ENCODE results near the gene SLFN12L. TPM values are rescaled to one million over a fixed set of nuclear protein-coding genes. Genes with fewer than 3 reads are reported as not detected.
A peak's percentile ranks its signal among the peaks of the same experiment; 100 is the strongest.
"Not testable (repeated sequence)": the region's sequence is repeated elsewhere in the genome, so short reads cannot be mapped to it uniquely, and the experiment has no call there.

The SLFN12L gene
- polyA plus RNA-seq, 1 donor from 2014 or later: 1.9 TPM

GRCh38 chr17:35555691-35556090 is 18.2 kb upstream of the SLFN12L start:
- no peaks in the 10 kb centered on the region for H3K36me3 Mint-ChIP-seq
- H3K27me3 Mint-ChIP-seq: peaks cover 23% of the 10 kb centered on the region
- peaks cover 0 to 2% (median 0%) of the 10 kb centered on the region in 3 donors for H3K4me1 Mint-ChIP-seq
- H3K4me3 Mint-ChIP-seq: no peak overlapping the region
- H3K27ac Mint-ChIP-seq: no peak overlapping the region
- H3K9me3 Mint-ChIP-seq: no peaks in the 10 kb centered on the region

- no peaks in the 10 kb centered on the region for H3K9me3 Mint-ChIP-seq
- no peaks in the 10 kb centered on the region for H3K36me3 Mint-ChIP-seq
- peaks cover 0 to 2% (median 0%) of the 10 kb centered on the region in 3 donors for H3K4me1 Mint-ChIP-seq
- H3K27me3 Mint-ChIP-seq: peaks cover 19% of the 10 kb centered on the region
- no peak overlapping the region for H3K4me3 Mint-ChIP-seq
- no peak overlapping the region for H3K27ac Mint-ChIP-seq
These were observed 17.2 kb upstream of the SLFN12L start for GRCh38 chr17:35554668-35555067.

- H3K27me3 Mint-ChIP-seq: peaks cover 9% of the 10 kb centered on the region
- no peak overlapping the region for H3K4me3 Mint-ChIP-seq
- H3K27ac Mint-ChIP-seq: no peak overlapping the region
- no peaks in the 10 kb centered on the region for H3K36me3 Mint-ChIP-seq
- H3K4me1 Mint-ChIP-seq: peaks cover 0 to 2% (median 0%) of the 10 kb centered on the region in 3 donors
- H3K9me3 Mint-ChIP-seq: no peaks in the 10 kb centered on the region
These were observed 15.8 kb upstream of the SLFN12L start for GRCh38 chr17:35553310-35553709.

DNA sequence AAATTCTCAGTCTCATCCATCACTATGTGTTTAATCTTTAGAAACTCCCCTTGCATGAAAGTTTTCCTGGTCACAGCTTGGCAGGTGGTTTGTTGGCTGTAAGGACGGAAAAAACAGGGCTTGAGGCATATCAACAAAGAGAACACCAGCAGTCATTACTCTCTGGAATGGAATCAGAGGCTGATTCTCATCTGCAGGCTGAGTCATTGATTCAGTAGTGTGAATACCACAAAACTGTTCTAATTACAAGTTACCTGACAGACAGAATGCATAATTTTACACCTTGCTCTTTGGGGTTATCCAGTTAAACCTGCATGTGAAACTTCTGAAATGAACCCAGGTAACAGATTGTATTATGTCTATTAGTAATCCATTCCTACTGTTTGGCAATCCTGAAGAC is 11.5 kb upstream of the SLFN12L start:
- Mint-ChIP-seq H3K27ac (no peak overlapping the region), H3K4me1 (peaks cover 6 to 8% (median 7%) of the 10 kb centered on the region in 3 donors), H3K9me3 (no peaks in the 10 kb centered on the region), H3K27me3 (no peaks in the 10 kb centered on the region), H3K4me3 (no peak overlapping the region), H3K36me3 (no peaks in the 10 kb centered on the region)

DNA sequence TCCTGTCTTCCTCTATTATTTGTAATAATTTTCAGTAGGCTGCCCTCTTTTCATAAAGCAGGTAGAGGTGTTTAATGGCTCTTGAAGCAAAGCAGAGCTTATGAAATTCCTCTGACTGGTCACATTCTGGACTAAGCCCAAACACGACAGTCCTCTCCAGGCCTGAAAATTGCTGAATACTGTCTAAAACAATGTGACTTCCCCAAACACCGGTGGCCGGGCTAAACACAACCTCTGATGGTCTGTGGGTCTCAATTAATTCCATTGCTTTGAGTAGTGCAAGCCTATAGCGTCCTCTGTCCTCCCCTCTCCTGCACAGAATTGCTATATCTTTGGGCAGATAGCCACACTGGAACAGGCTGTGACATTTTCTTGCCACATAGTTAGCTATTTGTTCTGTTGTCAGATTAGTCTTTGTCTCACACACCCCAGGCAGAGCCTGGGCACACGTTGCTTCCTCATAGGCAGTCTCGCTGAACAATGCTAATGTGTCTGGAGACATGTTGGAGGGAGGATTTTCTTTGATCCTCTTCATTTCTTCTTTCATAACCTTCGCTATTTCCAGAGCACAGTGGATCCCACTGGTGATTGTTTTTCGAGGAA is 10.8 kb upstream of the SLFN12L start:
- Mint-ChIP-seq H3K9me3 (no peaks in the 10 kb centered on the region), H3K4me3 (no peak overlapping the region), H3K27ac (no peak overlapping the region), H3K4me1 (peaks cover 6 to 11% (median 8%) of the 10 kb centered on the region in 3 donors), H3K36me3 (no peaks in the 10 kb centered on the region), H3K27me3 (no peaks in the 10 kb centered on the region)

DNA sequence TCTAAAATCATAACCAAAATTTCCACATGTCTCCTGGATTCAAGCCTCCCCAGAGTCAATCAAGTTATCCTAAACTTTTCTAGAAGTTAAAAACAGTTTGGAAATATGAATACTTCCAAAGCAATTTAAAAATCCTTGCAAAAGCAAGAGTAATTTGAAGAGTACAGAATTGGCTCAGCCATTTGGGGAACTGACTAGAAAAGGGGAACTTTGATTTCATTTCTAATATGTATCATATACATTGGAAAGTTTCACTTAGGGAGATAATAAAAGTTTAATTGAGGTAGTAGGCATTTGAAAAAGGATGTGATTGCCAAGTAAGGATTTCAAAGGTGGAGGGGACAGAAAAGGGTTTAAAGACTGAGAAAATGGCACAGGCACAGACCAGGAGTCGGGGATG is 9.0 kb upstream of the SLFN12L start:
- Mint-ChIP-seq H3K4me1 (peaks cover 10 to 20% (median 15%) of the 10 kb centered on the region in 3 donors), H3K4me3 (no peak overlapping the region), H3K36me3 (no peaks in the 10 kb centered on the region), H3K9me3 (no peaks in the 10 kb centered on the region), H3K27me3 (no peaks in the 10 kb centered on the region), H3K27ac (peak overlapping the region in 1 of 3 donors; percentile 11)

- H3K27me3 Mint-ChIP-seq: no peaks in the 10 kb centered on the region
- peak overlapping the region in 1 of 4 donors; percentile 23 for H3K4me3 Mint-ChIP-seq
- H3K36me3 Mint-ChIP-seq: no peaks in the 10 kb centered on the region
- H3K27ac Mint-ChIP-seq: no peak overlapping the region
- H3K9me3 Mint-ChIP-seq: no peaks in the 10 kb centered on the region
- H3K4me1 Mint-ChIP-seq: peaks cover 14 to 27% (median 17%) of the 10 kb centered on the region in 3 donors
These were observed 7.7 kb upstream of the SLFN12L start for GRCh38 chr17:35545150-35545549.

DNA sequence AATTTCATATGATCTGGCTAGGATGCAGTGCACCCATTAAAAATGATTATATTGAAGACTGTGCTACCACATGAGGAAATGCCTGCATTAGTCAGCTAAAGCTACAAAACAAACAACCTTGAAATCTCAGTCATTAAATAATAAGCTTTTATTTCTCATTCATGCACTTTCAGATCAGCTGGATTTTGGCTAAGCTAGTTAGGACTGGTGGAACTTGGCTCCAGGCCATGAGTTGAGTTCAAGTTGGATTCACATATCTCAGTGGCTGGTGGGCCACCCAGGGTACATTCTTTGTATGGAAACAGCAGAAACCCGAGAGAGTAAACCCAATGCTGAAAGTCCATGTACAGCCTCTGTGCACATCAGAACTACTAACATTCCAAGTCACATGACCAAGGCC is 6.4 kb upstream of the SLFN12L start:
- no peaks in the 10 kb centered on the region for H3K9me3 Mint-ChIP-seq
- H3K4me3 Mint-ChIP-seq: no peak overlapping the region
- H3K4me1 Mint-ChIP-seq: peaks cover 24 to 37% (median 25%) of the 10 kb centered on the region in 3 donors
- H3K36me3 Mint-ChIP-seq: no peaks in the 10 kb centered on the region
- no peaks in the 10 kb centered on the region for H3K27me3 Mint-ChIP-seq
- no peak overlapping the region for H3K27ac Mint-ChIP-seq

DNA sequence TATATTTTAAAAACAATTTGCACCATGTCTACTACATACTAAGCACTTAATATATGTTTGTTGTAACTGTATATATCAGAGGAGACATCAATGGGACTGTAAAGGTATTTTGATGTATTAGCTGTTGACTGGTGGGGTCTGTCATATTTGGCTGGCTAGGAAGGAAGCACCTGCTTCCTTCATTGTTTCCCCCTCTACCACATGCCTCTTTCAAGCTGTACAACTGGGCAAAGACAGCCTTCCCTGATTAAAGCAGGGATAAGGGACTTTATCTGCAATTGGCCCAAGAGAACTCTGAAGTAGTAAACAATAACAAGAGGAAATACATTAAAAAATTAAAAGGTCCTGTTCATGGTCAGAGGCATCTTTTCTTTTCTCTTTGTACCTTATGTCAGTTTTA is 5.5 kb upstream of the SLFN12L start:
- Mint-ChIP-seq H3K9me3 (no peaks in the 10 kb centered on the region), H3K27me3 (no peaks in the 10 kb centered on the region), H3K36me3 (peaks cover under 1% of the 10 kb centered on the region), H3K27ac (no peak overlapping the region), H3K4me1 (peaks cover 30 to 43% (median 30%) of the 10 kb centered on the region in 3 donors), H3K4me3 (peak overlapping the region in 2 of 4 donors; percentile 57 to 66)

- peaks cover 37 to 51% (median 40%) of the 10 kb centered on the region in 3 donors for H3K4me1 Mint-ChIP-seq
These were observed 4.0 kb upstream of the SLFN12L start for GRCh38 chr17:35541434-35541833.

DNA sequence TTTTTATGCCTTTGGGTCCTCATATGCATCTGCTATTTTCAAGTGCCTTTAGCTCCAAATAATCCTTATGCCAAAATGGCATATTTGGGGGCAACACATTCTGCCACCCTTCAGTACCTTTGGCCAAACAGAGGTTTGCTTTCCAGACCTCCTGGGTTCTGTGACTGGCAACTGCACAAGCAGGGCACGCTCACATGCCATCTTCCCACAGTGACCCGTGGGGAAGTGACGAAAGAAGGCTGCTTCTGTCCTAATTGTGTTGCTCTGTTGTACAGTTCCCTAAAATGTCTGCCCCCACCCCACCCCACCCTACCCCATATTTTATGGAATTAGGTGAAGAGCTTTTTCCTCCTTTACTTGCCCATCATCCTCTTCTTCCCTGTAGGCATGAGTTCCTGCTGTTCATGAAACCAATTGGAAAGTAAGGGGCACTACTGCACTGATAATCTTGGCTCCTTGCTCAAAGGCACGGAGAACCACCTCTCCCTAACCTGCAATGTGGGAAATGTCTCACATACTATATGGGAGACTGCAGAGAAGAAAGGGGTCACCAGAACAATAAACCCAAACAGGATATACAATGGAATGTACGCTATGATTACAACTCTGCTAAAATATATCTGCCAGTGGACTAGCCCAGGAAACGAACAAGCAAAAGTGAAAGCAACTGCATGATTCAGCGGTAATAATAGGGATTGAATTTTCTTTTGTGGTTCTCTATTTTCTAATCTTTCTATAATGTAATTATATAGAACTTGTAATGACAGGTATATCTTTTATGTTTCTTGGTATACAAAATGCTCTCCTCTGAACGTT is 3.3 kb upstream of the SLFN12L start:
- Mint-ChIP-seq H3K4me1 (peaks cover 34 to 50% (median 38%) of the 10 kb centered on the region in 3 donors), H3K27me3 (no peaks in the 10 kb centered on the region), H3K4me3 (peak overlapping the region; percentile 89 to 96 (median 93)), H3K36me3 (peaks cover 3% of the 10 kb centered on the region), H3K9me3 (no peaks in the 10 kb centered on the region), H3K27ac (peak overlapping the region; percentile 63 to 92 (median 91))

More at GRCh38 chr17:35541434-35541833, 4.0 kb upstream of the SLFN12L start:
- no peaks in the 10 kb centered on the region for H3K9me3 Mint-ChIP-seq
- peaks cover 3% of the 10 kb centered on the region for H3K36me3 Mint-ChIP-seq
- H3K27me3 Mint-ChIP-seq: no peaks in the 10 kb centered on the region
- H3K27ac Mint-ChIP-seq: peak overlapping the region in 2 of 3 donors; percentile 63 to 92
- H3K4me3 Mint-ChIP-seq: peak overlapping the region; percentile 89 to 96 (median 93)

- H3K4me1 Mint-ChIP-seq: peaks cover 34 to 52% (median 38%) of the 10 kb centered on the region in 3 donors
- H3K36me3 Mint-ChIP-seq: peaks cover 3% of the 10 kb centered on the region
- no peaks in the 10 kb centered on the region for H3K9me3 Mint-ChIP-seq
- peak overlapping the region; percentile 8 to 76 (median 22) for H3K27ac Mint-ChIP-seq
- peak overlapping the region; percentile 48 to 94 (median 82) for H3K4me3 Mint-ChIP-seq
- H3K27me3 Mint-ChIP-seq: no peaks in the 10 kb centered on the region
These were observed 2.2 kb upstream of the SLFN12L start for GRCh38 chr17:35539659-35540026.

DNA sequence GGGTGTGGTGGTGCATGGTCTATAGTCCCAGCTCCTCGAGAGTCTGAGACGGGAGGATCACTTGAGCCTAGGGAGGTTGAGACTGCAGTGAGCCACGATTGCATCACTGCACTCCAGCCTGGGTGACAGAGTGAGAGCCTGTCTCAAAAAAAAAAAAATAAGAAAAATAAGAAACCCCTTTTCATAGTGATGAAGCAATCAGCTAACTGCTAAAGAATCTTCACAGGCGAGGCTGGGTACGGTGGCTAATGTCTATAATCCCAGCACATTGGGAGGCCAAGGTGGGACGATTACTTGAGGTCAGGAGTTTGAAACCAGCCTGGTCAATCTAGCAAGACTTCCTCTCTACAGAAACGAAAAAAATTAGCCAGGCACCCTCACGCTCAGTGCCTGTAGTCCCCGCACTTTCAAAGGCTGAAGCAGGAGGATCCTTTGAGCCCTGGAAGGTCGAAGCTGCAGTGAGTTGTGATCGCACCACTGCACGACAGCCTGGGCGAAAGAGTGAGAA is 760 bp downstream of the SLFN12L start:
- Mint-ChIP-seq H3K27ac (peak overlapping the region; percentile 65 to 84 (median 75)), H3K4me1 (peaks cover 33 to 47% (median 35%) of the 10 kb centered on the region in 3 donors), H3K9me3 (no peaks in the 10 kb centered on the region), H3K4me3 (peak overlapping the region; percentile 54 to 91 (median 83)), H3K27me3 (no peaks in the 10 kb centered on the region), H3K36me3 (peaks cover 3% of the 10 kb centered on the region)

GRCh38 chr17:35535406-35535805 is 2.1 kb downstream of the SLFN12L start:
- Mint-ChIP-seq H3K4me3 (peak overlapping the region in 1 of 4 donors; percentile 77), H3K4me1 (peaks cover 31 to 44% (median 33%) of the 10 kb centered on the region in 3 donors)
- H3K27me3 Mint-ChIP-seq, H3K9me3 Mint-ChIP-seq, H3K36me3 Mint-ChIP-seq, H3K27ac Mint-ChIP-seq: not testable (repeated sequence)

DNA sequence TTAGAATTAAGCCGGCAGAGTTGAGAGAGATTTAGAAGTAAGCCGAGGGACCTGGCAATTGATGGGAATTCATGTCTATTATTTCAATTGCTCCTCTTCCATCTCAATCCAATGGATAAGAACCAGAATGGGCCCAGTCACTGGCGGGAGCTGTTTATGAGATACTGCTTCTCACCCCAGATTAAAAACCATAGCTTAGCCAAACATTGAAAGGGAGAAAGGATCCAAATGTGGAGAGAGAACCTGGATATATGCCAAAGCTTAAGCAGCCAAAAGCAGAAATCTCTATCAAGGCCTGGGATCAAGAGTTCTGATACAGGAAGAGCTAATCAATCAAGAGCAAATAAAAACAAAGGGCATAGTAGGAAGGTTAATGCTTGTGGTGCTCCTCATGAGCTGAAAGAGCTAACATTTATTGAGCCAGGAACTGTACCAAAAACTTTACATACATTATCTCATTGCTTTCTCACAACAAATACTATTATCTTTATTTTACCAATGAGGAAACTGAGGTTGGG is 2.8 kb downstream of the SLFN12L start:
- no peaks in the 10 kb centered on the region for H3K9me3 Mint-ChIP-seq
- H3K36me3 Mint-ChIP-seq: peaks cover 3% of the 10 kb centered on the region
- peak overlapping the region in 1 of 4 donors; percentile 5 for H3K4me3 Mint-ChIP-seq
- H3K27ac Mint-ChIP-seq: peak overlapping the region in 2 of 3 donors; percentile 4 to 59
- H3K27me3 Mint-ChIP-seq: no peaks in the 10 kb centered on the region
- peaks cover 27 to 41% (median 28%) of the 10 kb centered on the region in 3 donors for H3K4me1 Mint-ChIP-seq

Data from IgD-negative memory B cell (primary cell).